Neural crest cell (in vitro differentiated cells): Measurements from ENCODE around the gene ZNF574. TPM values are rescaled to one million over a fixed set of nuclear protein-coding genes. Genes with fewer than 3 reads are reported as not detected.

Experiments used
- DNase-seq: peaks from one replicate; pipeline ENCODE4 v3.0.0; 2021; ENCODE audit warnings: low read depth, mixed read lengths, low spot score
- H3K27ac Mint-ChIP-seq: one replicate; pipeline ENCODE4 v1.8.0; 2021; ENCODE audit warnings: mild to moderate bottlenecking, mixed read lengths; ENCODE audit not compliant: unreplicated experiment
- H3K27me3 Mint-ChIP-seq: 2 replicates; pipeline ENCODE4 v1.8.0; 2021; ENCODE audit warnings: low read depth, mild to moderate bottlenecking, mixed read lengths
- H3K36me3 Mint-ChIP-seq: 2 replicates; pipeline ENCODE4 v1.8.0; 2021; ENCODE audit warnings: low read depth, mild to moderate bottlenecking, mixed read lengths
- H3K4me1 Mint-ChIP-seq: 2 replicates; pipeline ENCODE4 v1.8.0; 2021; ENCODE audit warnings: mixed read lengths
- H3K4me3 Mint-ChIP-seq: one replicate; pipeline ENCODE4 v1.8.0; 2021; ENCODE audit warnings: mild to moderate bottlenecking, mixed read lengths
- H3K9me3 Mint-ChIP-seq: 2 replicates; pipeline ENCODE4 v1.8.0; 2021; ENCODE audit warnings: mixed read lengths
- CTCF ChIP-seq: fragments of 200-600 bp; sonication (generic); conservative IDR thresholded peaks from 2 replicates; pipeline ENCODE4 v1.5.0; 2021; ENCODE audit warnings: antibody characterized with exemption, mild to moderate bottlenecking
- total RNA-seq: library from RNA; stranded (reverse); gene quantifications from 2 replicates; pipeline ENCODE4 v1.2.1, GENCODE V29; 2021

ZNF574 gene
- total RNA-seq, 1 donor from 2014 or later = 26.0 TPM

- DNase-seq = no peak
- Mint-ChIP-seq H3K9me3 (no peaks in the 10 kb centered on the region), H3K36me3 (no peaks in the 10 kb centered on the region), H3K27me3 (peaks cover 16% of the 10 kb centered on the region), H3K4me3 (no peak overlapping the region), H3K27ac (no peak overlapping the region), H3K4me1 (peaks cover 7% of the 10 kb centered on the region)
- no peak for TF ChIP-seq CTCF
These were observed 7.0 kb upstream of the ZNF574 start for GRCh38 chr19:42068756-42069571.

- Mint-ChIP-seq H3K4me3 (peak within 1 kb of the TSS; percentile 58), H3K27ac (no peak within 1 kb of the TSS), H3K9me3 (no peaks in the 10 kb centered on the region), H3K4me1 (peaks cover 10% of the 10 kb centered on the region), H3K27me3 (peaks cover 16% of the 10 kb centered on the region), H3K36me3 (no peaks in the 10 kb centered on the region)
- no peak for DNase-seq
- no peak for TF ChIP-seq CTCF
These were observed 6.2 kb upstream of the ZNF574 start, which contains the start of gene GRIK5 for GRCh38 chr19:42069619-42070351. Gene GRIK5 (minus strand): TSS chr19:42070206. CDS start chr19:42065770, 4,436 bp downstream.

GRCh38 chr19:42071247-42071646 lies 4.7 kb upstream of the ZNF574 start:
- no peak for DNase-seq
- TF ChIP-seq CTCF = no peak
- no peak overlapping the region for H3K4me3 Mint-ChIP-seq
- peaks cover 20% of the 10 kb centered on the region for H3K4me1 Mint-ChIP-seq
- no peaks in the 10 kb centered on the region for H3K9me3 Mint-ChIP-seq
- H3K36me3 Mint-ChIP-seq = no peaks in the 10 kb centered on the region
- H3K27ac Mint-ChIP-seq = no peak overlapping the region
- peaks cover 16% of the 10 kb centered on the region for H3K27me3 Mint-ChIP-seq

GRCh38 chr19:42074513-42075363 lies 1.2 kb upstream of the ZNF574 start:
- no peak for TF ChIP-seq CTCF
- Mint-ChIP-seq H3K4me3 (peak overlapping the region; percentile 98), H3K27me3 (peaks cover 16% of the 10 kb centered on the region), H3K4me1 (peaks cover 41% of the 10 kb centered on the region), H3K36me3 (peaks cover 3% of the 10 kb centered on the region), H3K9me3 (no peaks in the 10 kb centered on the region), H3K27ac (peak overlapping the region; percentile 100)
- DNase-seq = no peak

GRCh38 chr19:42075364-42075615 lies 676 bp upstream of the ZNF574 start:
- peaks cover 3% of the 10 kb centered on the region for H3K36me3 Mint-ChIP-seq
- peaks cover 16% of the 10 kb centered on the region for H3K27me3 Mint-ChIP-seq
- TF ChIP-seq CTCF = no peak

More at GRCh38 chr19:42075364-42075615, 676 bp upstream of the ZNF574 start:
- Mint-ChIP-seq H3K9me3 (no peaks in the 10 kb centered on the region), H3K27ac (peak overlapping the region; percentile 100), H3K4me1 (peaks cover 40% of the 10 kb centered on the region), H3K4me3 (peak overlapping the region; percentile 98)
- no peak for DNase-seq
